Endothelial cell of umbilical vein (primary cell): ENCODE measurements around the gene ETDA. TPM values are rescaled to one million over a fixed set of nuclear protein-coding genes. Genes with fewer than 3 reads are reported as not detected.

Source experiments
- BruUV-seq: library from RNA; stranded (reverse); fragments of 400-500 nt; replicated peaks from 2 replicates; lab custom pipeline; 2021; lab: Mats Ljungman, UMichigan
- CTCF ChIA-PET: fragments of 300-600, 350-600 bp; sonication (Branson Sonifier 250); formaldehyde crosslinking; loops from one replicate; lab custom pipeline; 2021; ENCODE audit warnings: antibody characterized with exemption, inconsistent platforms; lab: Charles Lee
- POLR2A ChIA-PET: fragments of 300-600, 350-600 bp; sonication (Branson Sonifier 250); formaldehyde crosslinking; loops from one replicate; lab custom pipeline; 2021; ENCODE audit warnings: antibody characterized with exemption, inconsistent platforms; lab: Charles Lee
- DNase-seq: peaks from one replicate; pipeline ENCODE4 v3.0.0-alpha.2; 2011; ENCODE audit warnings: low read depth, low spot score
- FAIRE-seq: peaks from 2 replicates; lab custom pipeline; 2011; peaks lifted over from hg19 to GRCh38; lab: Jason Lieb, UNC
- H2AFZ ChIP-seq: 2 replicates; pipeline ENCODE4 v1.6.0; 2012; ENCODE audit warnings: low read depth, low read length, control low read depth, inconsistent platforms
- H3K27ac ChIP-seq: 2 replicates; pipeline ENCODE4 v1.5.1; 2011; ENCODE audit warnings: low read depth, mild to moderate bottlenecking, control low read depth, low read length, moderate library complexity; ENCODE audit not compliant: insufficient read depth
- H3K27me3 ChIP-seq, 2 experiments: 2 replicates each; pipeline versions ENCODE4 v1.6.0 to v1.6.1; 2011; ENCODE audit warnings: low read length in 2 of 2, mixed read lengths in 1 of 2; ENCODE audit not compliant: control insufficient read depth in 2 of 2, insufficient read depth in 2 of 2
- H3K36me3 ChIP-seq, 2 experiments: 2 replicates in 1 of 2; 3 replicates in 1 of 2; pipeline ENCODE4 v1.5.1; 2011; ENCODE audit warnings: low read length in 2 of 2, mild to moderate bottlenecking in 1 of 2, moderate library complexity in 1 of 2; ENCODE audit not compliant: control insufficient read depth in 2 of 2, insufficient read depth in 2 of 2; ENCODE audit errors: extremely low read depth in 1 of 2
- H3K4me1 ChIP-seq: 3 replicates; pipeline ENCODE4 v1.5.1; 2011; ENCODE audit warnings: mild to moderate bottlenecking, low read length; ENCODE audit not compliant: control insufficient read depth, insufficient read depth; ENCODE audit errors: extremely low read depth
- H3K4me2 ChIP-seq: 2 replicates; pipeline ENCODE4 v1.6.1; 2011; ENCODE audit warnings: low read length, control low read depth, mixed read lengths; ENCODE audit not compliant: insufficient read depth
- H3K4me3 ChIP-seq, 3 experiments: fragments of 200-600 bp in 1 of 3; sonication (generic), shearing (Covaris generic) in 1 of 3; replicated peaks in 1 of 3; 2 replicates each; pipeline ENCODE4 v1.5.1; 2011 to 2016; ENCODE audit warnings: control low read depth in 3 of 3, low read length in 3 of 3, mild to moderate bottlenecking in 2 of 3, inconsistent platforms in 1 of 3, low read depth in 1 of 3, moderate library complexity in 1 of 3; ENCODE audit not compliant: insufficient read depth in 1 of 3
- H3K79me2 ChIP-seq: 2 replicates; pipeline ENCODE4 v1.6.0; 2012; ENCODE audit warnings: low read length, inconsistent platforms; ENCODE audit not compliant: control insufficient read depth, insufficient read depth
- H3K9ac ChIP-seq: replicated peaks from 2 replicates; pipeline ENCODE3; 2011; ENCODE audit warnings: low read length, control low read depth; ENCODE audit not compliant: insufficient read depth; ENCODE audit errors: extremely low read depth
- H3K9me1 ChIP-seq: replicated peaks from 3 replicates; pipeline ENCODE4 v1.6.0; 2011; ENCODE audit warnings: mild to moderate bottlenecking, low read length; ENCODE audit not compliant: control insufficient read depth, insufficient read depth; ENCODE audit errors: extremely low read depth
- H3K9me3 ChIP-seq: replicated peaks from 2 replicates; pipeline ENCODE4 v1.5.1; 2012; ENCODE audit warnings: low read length, inconsistent platforms; ENCODE audit not compliant: control insufficient read depth, insufficient read depth
- H4K20me1 ChIP-seq: replicated peaks from 2 replicates; pipeline ENCODE3; 2011; ENCODE audit warnings: mild to moderate bottlenecking, low read length; ENCODE audit not compliant: control insufficient read depth, insufficient read depth; ENCODE audit errors: extremely low read depth
- CTCF ChIP-seq, 2 donors: IDR thresholded peaks; 1 replicate in 1 of 2; 2 replicates in 1 of 2; pipeline ENCODE4 v1.5.1; 2011; ENCODE audit warnings: low read length in 2 of 2, mild to moderate bottlenecking in 2 of 2, moderate library complexity in 2 of 2, control low read depth in 1 of 2, inconsistent platforms in 1 of 2, low read depth in 1 of 2; ENCODE audit not compliant: insufficient read depth in 1 of 2; ENCODE audit errors: extremely low read depth in 1 of 2
- GATA2 ChIP-seq: IDR thresholded peaks from 2 replicates; pipeline ENCODE4 v1.7.0; 2011; ENCODE audit warnings: low read depth, mild to moderate bottlenecking, moderate library complexity, mixed read lengths, low read length; ENCODE audit not compliant: insufficient read length, insufficient read depth
- MYC ChIP-seq: IDR thresholded peaks from one replicate; pipeline ENCODE4 v1.6.1; 2011; ENCODE audit warnings: mild to moderate bottlenecking, low read depth, low read length
- dilution Hi-C: fragments of 300-500 bp; cut with MboI; formaldehyde crosslinking; loops from one replicate; pipeline ENCODE4 v1.15.0; 2019; ENCODE audit warnings: low sequenced_read_pairs; ENCODE audit not compliant: extremely low pct_ligation_motif_present
- intact Hi-C: fragments of 100-400 bp; cut with micrococcal nuclease; formaldehyde crosslinking; loops from one replicate; pipeline ENCODE4 v1.10.0; 2022
- polyA plus RNA-seq, 4 experiments: library from polyadenylated mRNA; depleted of rRNA in 3 of 4; stranded (reverse) in 3 of 4; unstranded in 1 of 4; fragments of >200 nt; gene quantifications; 2 replicates each; pipeline versions ENCODE4 v1.2.1 to v1.2.3, GENCODE V29; 2011 to 2012; ENCODE audit warnings: missing spikeins in 1 of 4
- total RNA-seq: library from RNA; stranded (reverse); gene quantifications from 2 replicates; pipeline ENCODE4 v1.2.3, GENCODE V29; 2021

ETDA gene
- total and polyA plus RNA-seq, 2 donors (not counting 3 experiments of a cell fraction or from before 2014, with no cell fraction given): not detected

- Histone ChIP-seq H3K4me3 (peak overlapping the region in 2 of 3 experiments; percentile 17 to 32), H3K4me2 (peak overlapping the region; percentile 31), H3K36me3 (no peaks in the 10 kb centered on the region), H2AFZ (peak overlapping the region; percentile 44), H3K9ac (no peak overlapping the region), H3K79me2 (no peaks in the 10 kb centered on the region), H3K9me1 (no peaks in the 10 kb centered on the region), H3K4me1 (no peaks in the 10 kb centered on the region), H4K20me1 (no peaks in the 10 kb centered on the region), H3K9me3 (no peaks in the 10 kb centered on the region), H3K27me3 (no peaks in the 10 kb centered on the region), H3K27ac (no peak overlapping the region)
- intact Hi-C loops: no loop called here
- peak in 1 of 2 donors; percentile 23 for TF ChIP-seq CTCF (IDR thresholded peaks at IDR 0.05; ENCODE audit: extremely low read depth in 1 of 2, insufficient read depth in 1 of 2, low read depth in 1 of 2, low read length in 2 of 2)
- no peak for TF ChIP-seq MYC
- dilution Hi-C loops: no loop called here
- POLR2A ChIA-PET: no interaction called here
- no TSS peak for BruUV-seq
- CTCF ChIA-PET: interaction anchor here (0.8 to 1.0 kb wide), 3 partner anchors 25 to 168 kb away, joined by 3 to 4 read pairs (median 4); partner anchors contain the start of gene SMIM10L2A
- DNase-seq (peak; percentile 35), FAIRE-seq (peak; percentile 83)
Observed at GRCh38 chrX:135295238-135295943, 43.5 kb downstream of the ETDA start.

- ChIA-PET CTCF (interaction anchor here (0.8 to 1.0 kb wide), 3 partner anchors 25 to 168 kb away, joined by 3 to 4 read pairs (median 4); partner anchors contain the start of gene SMIM10L2A), POLR2A (no interaction called here)
- TF ChIP-seq GATA2: no peak
- Histone ChIP-seq H3K27ac (no peak overlapping the region), H3K4me3 (no peak overlapping the region), H3K4me1 (no peaks in the 10 kb centered on the region), H3K27me3 (no peaks in the 10 kb centered on the region), H3K4me2 (no peak overlapping the region), H4K20me1 (no peaks in the 10 kb centered on the region), H3K9me1 (no peaks in the 10 kb centered on the region), H3K9me3 (no peaks in the 10 kb centered on the region), H3K36me3 (no peaks in the 10 kb centered on the region), H3K9ac (no peak overlapping the region), H3K79me2 (no peaks in the 10 kb centered on the region), H2AFZ (no peak overlapping the region)
- no TSS peak for BruUV-seq
- FAIRE-seq: no peak
- DNase-seq: no peak
- dilution Hi-C loops: no loop called here
- intact Hi-C loops: no loop called here
Observed at GRCh38 chrX:135295944-135296305, 44.1 kb downstream of the ETDA start.
